HEK293 (cell line): ENCODE measurements around the gene ARHGDIA.

Experiments used
- EGR2 ChIP-seq: fragments of 450-650 bp; formaldehyde crosslinking; IDR thresholded peaks from 2 replicates; pipeline ENCODE4 v1.5.1; 2016; ENCODE audit warnings: low read depth, missing biosample characterization, missing genetic modification characterization
- KLF10 ChIP-seq: fragments of 450-650 bp; IDR thresholded peaks from 2 replicates; pipeline ENCODE4 v1.5.1; 2018; ENCODE audit warnings: missing biosample characterization, mild to moderate bottlenecking, missing genetic modification characterization
- PRDM1 ChIP-seq: fragments of 450-650 bp; formaldehyde crosslinking; IDR thresholded peaks from 2 replicates; pipeline ENCODE4; 2016; ENCODE audit warnings: missing biosample characterization, missing genetic modification characterization
- SP2 ChIP-seq: fragments of 450-650 bp; formaldehyde crosslinking; IDR thresholded peaks from 2 replicates; pipeline ENCODE4 v1.5.1; 2016; ENCODE audit warnings: missing biosample characterization, missing genetic modification characterization
- SP7 ChIP-seq: fragments of 450-650 bp; formaldehyde crosslinking; IDR thresholded peaks from 2 replicates; pipeline ENCODE4 v1.5.1; 2016; ENCODE audit warnings: missing biosample characterization, missing genetic modification characterization
- ZFP69B ChIP-seq: fragments of 450-650 bp; formaldehyde crosslinking; IDR thresholded peaks from 2 replicates; pipeline ENCODE4 v1.5.1; 2016; ENCODE audit warnings: missing biosample characterization, missing genetic modification characterization
- ZNF138 ChIP-seq: fragments of 450-650 bp; formaldehyde crosslinking; IDR thresholded peaks from 2 replicates; pipeline ENCODE4 v1.5.1; 2016; ENCODE audit warnings: missing biosample characterization, missing genetic modification characterization, borderline replicate concordance
- ZNF2 ChIP-seq: fragments of 450-650 bp; formaldehyde crosslinking; IDR thresholded peaks from 2 replicates; pipeline ENCODE4 v1.5.1; 2016; ENCODE audit warnings: missing biosample characterization, missing genetic modification characterization
- ZNF335 ChIP-seq: fragments of 450-650 bp; formaldehyde crosslinking; conservative IDR thresholded peaks from 2 replicates; pipeline ENCODE4 v1.5.1; 2016; ENCODE audit warnings: missing biosample characterization, missing genetic modification characterization
- ZNF341 ChIP-seq: fragments of 450-650 bp; formaldehyde crosslinking; IDR thresholded peaks from 2 replicates; pipeline ENCODE4; 2016; ENCODE audit warnings: low read depth, missing biosample characterization, missing genetic modification characterization
- ZNF514 ChIP-seq: fragments of 450-650 bp; formaldehyde crosslinking; IDR thresholded peaks from 2 replicates; pipeline ENCODE4 v1.5.1; 2016; ENCODE audit warnings: missing biosample characterization, missing genetic modification characterization
- TF ChIP-seq, protein P1 (sequence below): fragments of 450-650 bp; formaldehyde crosslinking; IDR thresholded peaks from 2 replicates; pipeline ENCODE4 v1.5.1; 2016; ENCODE audit warnings: missing biosample characterization, missing genetic modification characterization
- TF ChIP-seq, protein P2 (sequence below): fragments of 450-650 bp; formaldehyde crosslinking; IDR thresholded peaks from 2 replicates; pipeline ENCODE4 v1.5.1; 2016; ENCODE audit warnings: missing biosample characterization, missing genetic modification characterization
- TF ChIP-seq, protein P3 (sequence below): fragments of 450-650 bp; formaldehyde crosslinking; IDR thresholded peaks from 2 replicates; pipeline ENCODE4 v1.5.1; 2017; ENCODE audit warnings: missing biosample characterization, missing genetic modification characterization
- TF ChIP-seq, protein P4 (sequence below): fragments of 450-650 bp; formaldehyde crosslinking; IDR thresholded peaks from 2 replicates; pipeline ENCODE4 v1.5.1; 2016; ENCODE audit warnings: missing biosample characterization, missing genetic modification characterization, borderline replicate concordance
- TF ChIP-seq, protein P5 (sequence below): fragments of 450-650 bp; formaldehyde crosslinking; IDR thresholded peaks from 2 replicates; pipeline ENCODE4 v1.5.1; 2016; ENCODE audit warnings: missing biosample characterization, missing genetic modification characterization
- TF ChIP-seq, protein P6 (sequence below): fragments of 450-650 bp; formaldehyde crosslinking; IDR thresholded peaks from 2 replicates; pipeline ENCODE4 v1.5.1; 2017; ENCODE audit warnings: missing biosample characterization, missing genetic modification characterization
- TF ChIP-seq, protein P7 (sequence below): fragments of 450-650 bp; formaldehyde crosslinking; IDR thresholded peaks from 2 replicates; pipeline ENCODE4 v1.5.1; 2016; ENCODE audit warnings: missing biosample characterization, missing genetic modification characterization

ARHGDIA gene

DNA sequence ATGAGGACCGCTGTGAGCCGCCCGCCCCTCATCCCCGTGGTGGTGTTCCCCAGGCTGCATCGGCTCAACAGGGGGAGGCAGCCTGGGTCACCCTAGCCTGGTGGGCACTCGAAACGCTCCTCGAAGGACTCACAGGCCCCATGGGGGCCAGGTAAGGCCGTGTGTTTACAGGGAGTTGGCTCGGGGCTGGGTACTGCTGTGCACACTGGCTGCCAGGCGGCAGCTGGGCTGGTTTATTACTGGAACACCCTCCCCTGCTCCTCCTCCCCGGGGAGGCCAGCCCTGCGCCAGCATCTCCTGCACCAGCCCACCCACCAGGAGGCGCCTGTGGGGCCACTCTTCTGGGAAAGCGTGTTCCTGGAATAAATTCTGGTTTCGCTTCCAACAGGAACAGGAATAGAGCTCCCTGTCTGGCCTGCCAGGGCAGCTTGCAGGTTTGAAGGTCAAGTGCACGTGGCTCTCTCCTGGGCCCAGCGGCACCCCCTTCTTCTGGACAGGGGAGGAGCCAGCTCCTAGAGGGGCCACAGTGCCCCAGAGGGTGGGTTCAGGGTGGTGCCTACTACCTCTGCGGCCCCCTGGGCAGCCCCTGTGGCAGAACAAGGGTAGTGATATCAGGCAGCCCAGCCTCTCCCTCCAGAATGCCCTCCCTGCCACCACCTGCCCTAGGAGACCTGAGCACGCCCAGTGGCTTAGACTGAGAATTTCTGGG is 49.4 kb downstream of the ARHGDIA start (continued):
- TF ChIP-seq, protein P1, sequence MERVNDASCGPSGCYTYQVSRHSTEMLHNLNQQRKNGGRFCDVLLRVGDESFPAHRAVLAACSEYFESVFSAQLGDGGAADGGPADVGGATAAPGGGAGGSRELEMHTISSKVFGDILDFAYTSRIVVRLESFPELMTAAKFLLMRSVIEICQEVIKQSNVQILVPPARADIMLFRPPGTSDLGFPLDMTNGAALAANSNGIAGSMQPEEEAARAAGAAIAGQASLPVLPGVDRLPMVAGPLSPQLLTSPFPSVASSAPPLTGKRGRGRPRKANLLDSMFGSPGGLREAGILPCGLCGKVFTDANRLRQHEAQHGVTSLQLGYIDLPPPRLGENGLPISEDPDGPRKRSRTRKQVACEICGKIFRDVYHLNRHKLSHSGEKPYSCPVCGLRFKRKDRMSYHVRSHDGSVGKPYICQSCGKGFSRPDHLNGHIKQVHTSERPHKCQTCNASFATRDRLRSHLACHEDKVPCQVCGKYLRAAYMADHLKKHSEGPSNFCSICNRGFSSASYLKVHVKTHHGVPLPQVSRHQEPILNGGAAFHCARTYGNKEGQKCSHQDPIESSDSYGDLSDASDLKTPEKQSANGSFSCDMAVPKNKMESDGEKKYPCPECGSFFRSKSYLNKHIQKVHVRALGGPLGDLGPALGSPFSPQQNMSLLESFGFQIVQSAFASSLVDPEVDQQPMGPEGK (tag by site-specific recombination): peak; percentile 63; the same call in 1 of the 2 replicates
- TF ChIP-seq, protein P2, sequence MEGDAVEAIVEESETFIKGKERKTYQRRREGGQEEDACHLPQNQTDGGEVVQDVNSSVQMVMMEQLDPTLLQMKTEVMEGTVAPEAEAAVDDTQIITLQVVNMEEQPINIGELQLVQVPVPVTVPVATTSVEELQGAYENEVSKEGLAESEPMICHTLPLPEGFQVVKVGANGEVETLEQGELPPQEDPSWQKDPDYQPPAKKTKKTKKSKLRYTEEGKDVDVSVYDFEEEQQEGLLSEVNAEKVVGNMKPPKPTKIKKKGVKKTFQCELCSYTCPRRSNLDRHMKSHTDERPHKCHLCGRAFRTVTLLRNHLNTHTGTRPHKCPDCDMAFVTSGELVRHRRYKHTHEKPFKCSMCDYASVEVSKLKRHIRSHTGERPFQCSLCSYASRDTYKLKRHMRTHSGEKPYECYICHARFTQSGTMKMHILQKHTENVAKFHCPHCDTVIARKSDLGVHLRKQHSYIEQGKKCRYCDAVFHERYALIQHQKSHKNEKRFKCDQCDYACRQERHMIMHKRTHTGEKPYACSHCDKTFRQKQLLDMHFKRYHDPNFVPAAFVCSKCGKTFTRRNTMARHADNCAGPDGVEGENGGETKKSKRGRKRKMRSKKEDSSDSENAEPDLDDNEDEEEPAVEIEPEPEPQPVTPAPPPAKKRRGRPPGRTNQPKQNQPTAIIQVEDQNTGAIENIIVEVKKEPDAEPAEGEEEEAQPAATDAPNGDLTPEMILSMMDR (tag by site-specific recombination): peak; percentile 74; the same call in 1 of the 2 replicates
- TF ChIP-seq, protein P3, sequence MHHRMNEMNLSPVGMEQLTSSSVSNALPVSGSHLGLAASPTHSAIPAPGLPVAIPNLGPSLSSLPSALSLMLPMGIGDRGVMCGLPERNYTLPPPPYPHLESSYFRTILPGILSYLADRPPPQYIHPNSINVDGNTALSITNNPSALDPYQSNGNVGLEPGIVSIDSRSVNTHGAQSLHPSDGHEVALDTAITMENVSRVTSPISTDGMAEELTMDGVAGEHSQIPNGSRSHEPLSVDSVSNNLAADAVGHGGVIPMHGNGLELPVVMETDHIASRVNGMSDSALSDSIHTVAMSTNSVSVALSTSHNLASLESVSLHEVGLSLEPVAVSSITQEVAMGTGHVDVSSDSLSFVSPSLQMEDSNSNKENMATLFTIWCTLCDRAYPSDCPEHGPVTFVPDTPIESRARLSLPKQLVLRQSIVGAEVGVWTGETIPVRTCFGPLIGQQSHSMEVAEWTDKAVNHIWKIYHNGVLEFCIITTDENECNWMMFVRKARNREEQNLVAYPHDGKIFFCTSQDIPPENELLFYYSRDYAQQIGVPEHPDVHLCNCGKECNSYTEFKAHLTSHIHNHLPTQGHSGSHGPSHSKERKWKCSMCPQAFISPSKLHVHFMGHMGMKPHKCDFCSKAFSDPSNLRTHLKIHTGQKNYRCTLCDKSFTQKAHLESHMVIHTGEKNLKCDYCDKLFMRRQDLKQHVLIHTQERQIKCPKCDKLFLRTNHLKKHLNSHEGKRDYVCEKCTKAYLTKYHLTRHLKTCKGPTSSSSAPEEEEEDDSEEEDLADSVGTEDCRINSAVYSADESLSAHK (tag by site-specific recombination): peak; percentile 35; the same call in 1 of the 2 replicates
- no peak for TF ChIP-seq ZNF138 (tag by site-specific recombination)
- 0 out of 2 replicates have a peak, but pooled peaks have one; percentile 67 for TF ChIP-seq ZNF2
- 0 out of 2 replicates have a peak, but pooled peaks have one; percentile 8 for TF ChIP-seq PRDM1 (tag by site-specific recombination)
- no peak for TF ChIP-seq EGR2 (tag by site-specific recombination)
- TF ChIP-seq ZNF514 (tag by site-specific recombination): no peak
- peak; percentile 60 for TF ChIP-seq SP2 (tag by site-specific recombination)
- peak; percentile 98 for TF ChIP-seq ZNF341 (tag by site-specific recombination)
- TF ChIP-seq, protein P4, sequence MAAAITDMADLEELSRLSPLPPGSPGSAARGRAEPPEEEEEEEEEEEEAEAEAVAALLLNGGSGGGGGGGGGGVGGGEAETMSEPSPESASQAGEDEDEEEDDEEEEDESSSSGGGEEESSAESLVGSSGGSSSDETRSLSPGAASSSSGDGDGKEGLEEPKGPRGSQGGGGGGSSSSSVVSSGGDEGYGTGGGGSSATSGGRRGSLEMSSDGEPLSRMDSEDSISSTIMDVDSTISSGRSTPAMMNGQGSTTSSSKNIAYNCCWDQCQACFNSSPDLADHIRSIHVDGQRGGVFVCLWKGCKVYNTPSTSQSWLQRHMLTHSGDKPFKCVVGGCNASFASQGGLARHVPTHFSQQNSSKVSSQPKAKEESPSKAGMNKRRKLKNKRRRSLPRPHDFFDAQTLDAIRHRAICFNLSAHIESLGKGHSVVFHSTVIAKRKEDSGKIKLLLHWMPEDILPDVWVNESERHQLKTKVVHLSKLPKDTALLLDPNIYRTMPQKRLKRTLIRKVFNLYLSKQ (tag by site-specific recombination): no peak
- TF ChIP-seq, protein P5, sequence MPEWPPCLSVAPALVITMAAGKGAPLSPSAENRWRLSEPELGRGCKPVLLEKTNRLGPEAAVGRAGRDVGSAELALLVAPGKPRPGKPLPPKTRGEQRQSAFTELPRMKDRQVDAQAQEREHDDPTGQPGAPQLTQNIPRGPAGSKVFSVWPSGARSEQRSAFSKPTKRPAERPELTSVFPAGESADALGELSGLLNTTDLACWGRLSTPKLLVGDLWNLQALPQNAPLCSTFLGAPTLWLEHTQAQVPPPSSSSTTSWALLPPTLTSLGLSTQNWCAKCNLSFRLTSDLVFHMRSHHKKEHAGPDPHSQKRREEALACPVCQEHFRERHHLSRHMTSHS (tag by site-specific recombination): no peak
- TF ChIP-seq ZNF335 (tag by site-specific recombination): peak; percentile 34; the same call in 1 of the 2 replicates
- TF ChIP-seq, protein P6, sequence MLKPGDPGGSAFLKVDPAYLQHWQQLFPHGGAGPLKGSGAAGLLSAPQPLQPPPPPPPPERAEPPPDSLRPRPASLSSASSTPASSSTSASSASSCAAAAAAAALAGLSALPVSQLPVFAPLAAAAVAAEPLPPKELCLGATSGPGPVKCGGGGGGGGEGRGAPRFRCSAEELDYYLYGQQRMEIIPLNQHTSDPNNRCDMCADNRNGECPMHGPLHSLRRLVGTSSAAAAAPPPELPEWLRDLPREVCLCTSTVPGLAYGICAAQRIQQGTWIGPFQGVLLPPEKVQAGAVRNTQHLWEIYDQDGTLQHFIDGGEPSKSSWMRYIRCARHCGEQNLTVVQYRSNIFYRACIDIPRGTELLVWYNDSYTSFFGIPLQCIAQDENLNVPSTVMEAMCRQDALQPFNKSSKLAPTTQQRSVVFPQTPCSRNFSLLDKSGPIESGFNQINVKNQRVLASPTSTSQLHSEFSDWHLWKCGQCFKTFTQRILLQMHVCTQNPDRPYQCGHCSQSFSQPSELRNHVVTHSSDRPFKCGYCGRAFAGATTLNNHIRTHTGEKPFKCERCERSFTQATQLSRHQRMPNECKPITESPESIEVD: no peak
- TF ChIP-seq KLF10: no peak
- TF ChIP-seq SP7 (tag by site-specific recombination): 0 out of 2 replicates have a peak, but pooled peaks have one; percentile 35
- TF ChIP-seq, protein P7, sequence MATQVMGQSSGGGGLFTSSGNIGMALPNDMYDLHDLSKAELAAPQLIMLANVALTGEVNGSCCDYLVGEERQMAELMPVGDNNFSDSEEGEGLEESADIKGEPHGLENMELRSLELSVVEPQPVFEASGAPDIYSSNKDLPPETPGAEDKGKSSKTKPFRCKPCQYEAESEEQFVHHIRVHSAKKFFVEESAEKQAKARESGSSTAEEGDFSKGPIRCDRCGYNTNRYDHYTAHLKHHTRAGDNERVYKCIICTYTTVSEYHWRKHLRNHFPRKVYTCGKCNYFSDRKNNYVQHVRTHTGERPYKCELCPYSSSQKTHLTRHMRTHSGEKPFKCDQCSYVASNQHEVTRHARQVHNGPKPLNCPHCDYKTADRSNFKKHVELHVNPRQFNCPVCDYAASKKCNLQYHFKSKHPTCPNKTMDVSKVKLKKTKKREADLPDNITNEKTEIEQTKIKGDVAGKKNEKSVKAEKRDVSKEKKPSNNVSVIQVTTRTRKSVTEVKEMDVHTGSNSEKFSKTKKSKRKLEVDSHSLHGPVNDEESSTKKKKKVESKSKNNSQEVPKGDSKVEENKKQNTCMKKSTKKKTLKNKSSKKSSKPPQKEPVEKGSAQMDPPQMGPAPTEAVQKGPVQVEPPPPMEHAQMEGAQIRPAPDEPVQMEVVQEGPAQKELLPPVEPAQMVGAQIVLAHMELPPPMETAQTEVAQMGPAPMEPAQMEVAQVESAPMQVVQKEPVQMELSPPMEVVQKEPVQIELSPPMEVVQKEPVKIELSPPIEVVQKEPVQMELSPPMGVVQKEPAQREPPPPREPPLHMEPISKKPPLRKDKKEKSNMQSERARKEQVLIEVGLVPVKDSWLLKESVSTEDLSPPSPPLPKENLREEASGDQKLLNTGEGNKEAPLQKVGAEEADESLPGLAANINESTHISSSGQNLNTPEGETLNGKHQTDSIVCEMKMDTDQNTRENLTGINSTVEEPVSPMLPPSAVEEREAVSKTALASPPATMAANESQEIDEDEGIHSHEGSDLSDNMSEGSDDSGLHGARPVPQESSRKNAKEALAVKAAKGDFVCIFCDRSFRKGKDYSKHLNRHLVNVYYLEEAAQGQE (tag by site-specific recombination): no peak
- TF ChIP-seq ZFP69B (tag by site-specific recombination): peak; percentile 88
- TF ChIP-seq, all 188 proteins: peak for 31
